ENCODE measurements around the gene KCNMB2.
"Not testable (repeated sequence)": the region's sequence is repeated elsewhere in the genome, so short reads cannot be mapped to it uniquely, and the experiment has no call there.

GRCh38 chr3:178549426-178549825 is 13.2 kb downstream of the KCNMB2 start:
- not testable (repeated sequence) for TF ChIP-seq CTCF (conservative IDR thresholded peaks at IDR 0.05; ENCODE audit: low read depth, low read length); EZH2 (IDR thresholded peaks at IDR 0.05; ENCODE audit: low read length, unreplicated experiment); EZH2phosphoT487 (IDR thresholded peaks at IDR 0.05; ENCODE audit: borderline replicate concordance, low read length)
